ENCODE measurements around the gene AJUBA. TPM values are rescaled to one million over a fixed set of nuclear protein-coding genes. Genes with fewer than 3 reads are reported as not detected.
A peak's percentile ranks its signal among the peaks of the same experiment; 100 is the strongest.

The AJUBA gene
- total and polyA plus RNA-seq, 7 experiments from 2014 or later: 0.49 to 3.2 (median 1.6) TPM

- H3K36me3 Mint-ChIP-seq: peaks cover 7 to 28% (median 22%) of the 10 kb centered on the region in 5 donors
- peaks cover 43 to 79% (median 69%) of the 10 kb centered on the region in 7 donors for H3K4me1 Mint-ChIP-seq
- Histone ChIP-seq H3K27ac (ENCODE audit: low read depth, low read length) (peak overlapping the region; percentile 63), H3K4me1 (ENCODE audit: control insufficient read depth in 2 of 2, insufficient read depth in 2 of 2, low read length in 2 of 2) (peaks cover 0 to 71% of the 10 kb centered on the region in 2 donors), H3K4me3 (ENCODE audit: low read length) (no peak overlapping the region), H3K27me3 (ENCODE audit: control insufficient read depth in 2 of 2, insufficient read depth in 2 of 2, low read length in 2 of 2) (no peaks in the 10 kb centered on the region), H3K36me3 (ENCODE audit: control insufficient read depth in 2 of 3, insufficient read depth in 3 of 3, low read length in 3 of 3) (peaks cover 0 to 16% (median 4%) of the 10 kb centered on the region in 3 experiments), H3K9me3 (ENCODE audit: control insufficient read depth in 2 of 3, low read length in 3 of 3) (no peaks in the 10 kb centered on the region)
- ChIA-PET CTCF (interaction anchor here (1.0 to 1.5 kb wide), 6 partner anchors 10 to 51 kb away, joined by 3 to 10 read pairs (median 4); no protein-coding TSS in a partner anchor), POLR2A (interaction anchor here (0.6 to 6.3 kb wide), 4 partner anchors 9 to 45 kb away, joined by 4 to 79 read pairs (median 42); partner anchors contain the start of gene PSMB5)
- H3K9me3 Mint-ChIP-seq: peaks cover 0 to 2% (median 0%) of the 10 kb centered on the region in 11 donors
- peak overlapping the region in 8 of 9 donors; percentile 86 to 100 (median 92) for H3K27ac Mint-ChIP-seq
- peak overlapping the region in 7 of 10 donors; percentile 29 to 96 (median 74) for H3K4me3 Mint-ChIP-seq
- DNase-seq: no peak
- ATAC-seq: no peak
- intact Hi-C loops (cut with micrococcal nuclease): loop anchor here in 1 of 2 donors (1.0 to 5.0 kb wide), 2 partner anchors 12 to 34 kb away; partner anchors contain the start of gene CDH24
- H3K27me3 Mint-ChIP-seq: no peaks in the 10 kb centered on the region
Observed at GRCh38 chr14:23023795-23024152, 41.4 kb upstream of the AJUBA start.

GRCh38 chr14:23023022-23023794 lies 40.9 kb upstream of the AJUBA start:
- intact Hi-C loops (cut with micrococcal nuclease): loop anchor here in 1 of 2 donors (1.0 to 5.0 kb wide), 2 partner anchors 12 to 34 kb away; partner anchors contain the start of gene CDH24
- Mint-ChIP-seq H3K27me3 (no peaks in the 10 kb centered on the region), H3K4me1 (peaks cover 41 to 75% (median 65%) of the 10 kb centered on the region in 7 donors), H3K9me3 (peaks cover 0 to 2% (median 0%) of the 10 kb centered on the region in 11 donors), H3K27ac (peak overlapping the region; percentile 1 to 100 (median 91)), H3K4me3 (peak overlapping the region in 9 of 10 donors; percentile 66 to 96 (median 85)), H3K36me3 (peaks cover 7 to 24% (median 19%) of the 10 kb centered on the region in 5 donors)
- Histone ChIP-seq H3K4me3 (ENCODE audit: low read length) (peak overlapping the region; percentile 13), H3K27me3 (ENCODE audit: control insufficient read depth in 2 of 2, insufficient read depth in 2 of 2, low read length in 2 of 2) (no peaks in the 10 kb centered on the region), H3K36me3 (ENCODE audit: control insufficient read depth in 2 of 3, insufficient read depth in 3 of 3, low read length in 3 of 3) (peaks cover 0 to 16% (median 4%) of the 10 kb centered on the region in 3 experiments), H3K9me3 (ENCODE audit: control insufficient read depth in 2 of 3, low read length in 3 of 3) (no peaks in the 10 kb centered on the region), H3K4me1 (ENCODE audit: control insufficient read depth in 2 of 2, insufficient read depth in 2 of 2, low read length in 2 of 2) (peaks cover 0 to 66% of the 10 kb centered on the region in 2 donors), H3K27ac (ENCODE audit: low read depth, low read length) (peak overlapping the region; percentile 63)
- ChIA-PET POLR2A (interaction anchor here (1.8 to 6.3 kb wide), 4 partner anchors 10 to 28 kb away, joined by 5 to 79 read pairs (median 42); partner anchors contain the start of gene PSMB5), CTCF (interaction anchor here (0.5 to 1.5 kb wide), 8 partner anchors 10 to 1510 kb away, joined by 3 to 10 read pairs (median 4); no protein-coding TSS in a partner anchor)
- peak in 5 of 9 donors; percentile 20 to 44 (median 29) for DNase-seq
- ATAC-seq: peak; percentile 49

- intact Hi-C loops (cut with micrococcal nuclease): loop anchor here in 1 of 2 donors (1.0 to 5.0 kb wide), 2 partner anchors 7 to 35 kb away; partner anchors contain the start of gene CDH24
- CTCF ChIA-PET: interaction anchor here (0.5 to 1.2 kb wide), 5 partner anchors 15 to 507 kb away, joined by 3 to 5 read pairs (median 3); no protein-coding TSS in a partner anchor
- H3K4me1 ChIP-seq (ENCODE audit: control insufficient read depth in 2 of 2, insufficient read depth in 2 of 2, low read length in 2 of 2): peaks cover 0 to 59% of the 10 kb centered on the region in 2 donors
- Mint-ChIP-seq H3K4me1 (peaks cover 34 to 74% (median 60%) of the 10 kb centered on the region in 7 donors), H3K9me3 (no peaks in the 10 kb centered on the region), H3K36me3 (peaks cover 7 to 18% (median 16%) of the 10 kb centered on the region in 5 donors), H3K4me3 (peak overlapping the region in 9 of 10 donors; percentile 79 to 99 (median 88)), H3K27ac (peak overlapping the region in 8 of 9 donors; percentile 86 to 100 (median 92)), H3K27me3 (no peaks in the 10 kb centered on the region)
- H3K4me3 ChIP-seq (ENCODE audit: low read length): peak overlapping the region; percentile 24
- no peaks in the 10 kb centered on the region for H3K27me3 ChIP-seq (ENCODE audit: control insufficient read depth in 2 of 2, insufficient read depth in 2 of 2, low read length in 2 of 2)
- DNase-seq: no peak
- no peak for ATAC-seq
- peak overlapping the region; percentile 63 for H3K27ac ChIP-seq (ENCODE audit: low read depth, low read length)
- H3K36me3 ChIP-seq (ENCODE audit: control insufficient read depth in 2 of 3, insufficient read depth in 3 of 3, low read length in 3 of 3): peaks cover 0 to 16% (median 4%) of the 10 kb centered on the region in 3 experiments
- H3K9me3 ChIP-seq (ENCODE audit: control insufficient read depth in 2 of 3, low read length in 3 of 3): no peaks in the 10 kb centered on the region
- POLR2A ChIA-PET: interaction anchor here (0.5 to 6.3 kb wide), 9 partner anchors 9 to 273 kb away, joined by 3 to 79 read pairs (median 4); partner anchors contain the start of genes AJUBA and PSMB5
Observed at GRCh38 chr14:23021889-23022442, 39.6 kb upstream of the AJUBA start.

- peak overlapping the region in 8 of 9 donors; percentile 86 to 100 (median 92) for H3K27ac Mint-ChIP-seq
- H3K9me3 ChIP-seq (ENCODE audit: control insufficient read depth in 2 of 3, low read length in 3 of 3): no peaks in the 10 kb centered on the region
- intact Hi-C loops (cut with micrococcal nuclease): loop anchor here in 1 of 2 donors (1.0 to 5.0 kb wide), 2 partner anchors 8 to 36 kb away; partner anchors contain the start of gene CDH24
- peaks cover 0 to 59% of the 10 kb centered on the region in 2 donors for H3K4me1 ChIP-seq (ENCODE audit: control insufficient read depth in 2 of 2, insufficient read depth in 2 of 2, low read length in 2 of 2)
- peak overlapping the region; percentile 7 to 99 (median 87) for H3K4me3 Mint-ChIP-seq
- H3K27me3 ChIP-seq (ENCODE audit: control insufficient read depth in 2 of 2, insufficient read depth in 2 of 2, low read length in 2 of 2): no peaks in the 10 kb centered on the region
- H3K4me3 ChIP-seq (ENCODE audit: low read length): peak overlapping the region; percentile 24
- H3K4me1 Mint-ChIP-seq: peaks cover 34 to 75% (median 60%) of the 10 kb centered on the region in 7 donors
- ATAC-seq (no peak), DNase-seq (no peak)
- H3K9me3 Mint-ChIP-seq: no peaks in the 10 kb centered on the region
- peaks cover 7 to 18% (median 16%) of the 10 kb centered on the region in 5 donors for H3K36me3 Mint-ChIP-seq
- peak overlapping the region; percentile 63 for H3K27ac ChIP-seq (ENCODE audit: low read depth, low read length)
- ChIA-PET POLR2A (interaction anchor here (0.9 to 6.3 kb wide), 10 partner anchors 8 to 274 kb away, joined by 3 to 79 read pairs (median 4); partner anchors contain the start of genes AJUBA and PSMB5), CTCF (interaction anchor here (1.0 to 1.8 kb wide), 8 partner anchors 14 to 56 kb away, joined by 3 to 10 read pairs (median 5); no protein-coding TSS in a partner anchor)
- H3K27me3 Mint-ChIP-seq: no peaks in the 10 kb centered on the region
- H3K36me3 ChIP-seq (ENCODE audit: control insufficient read depth in 2 of 3, insufficient read depth in 3 of 3, low read length in 3 of 3): peaks cover 0 to 16% (median 4%) of the 10 kb centered on the region in 3 experiments
Observed at GRCh38 chr14:23021434-23021833, 39.1 kb upstream of the AJUBA start.

DNA sequence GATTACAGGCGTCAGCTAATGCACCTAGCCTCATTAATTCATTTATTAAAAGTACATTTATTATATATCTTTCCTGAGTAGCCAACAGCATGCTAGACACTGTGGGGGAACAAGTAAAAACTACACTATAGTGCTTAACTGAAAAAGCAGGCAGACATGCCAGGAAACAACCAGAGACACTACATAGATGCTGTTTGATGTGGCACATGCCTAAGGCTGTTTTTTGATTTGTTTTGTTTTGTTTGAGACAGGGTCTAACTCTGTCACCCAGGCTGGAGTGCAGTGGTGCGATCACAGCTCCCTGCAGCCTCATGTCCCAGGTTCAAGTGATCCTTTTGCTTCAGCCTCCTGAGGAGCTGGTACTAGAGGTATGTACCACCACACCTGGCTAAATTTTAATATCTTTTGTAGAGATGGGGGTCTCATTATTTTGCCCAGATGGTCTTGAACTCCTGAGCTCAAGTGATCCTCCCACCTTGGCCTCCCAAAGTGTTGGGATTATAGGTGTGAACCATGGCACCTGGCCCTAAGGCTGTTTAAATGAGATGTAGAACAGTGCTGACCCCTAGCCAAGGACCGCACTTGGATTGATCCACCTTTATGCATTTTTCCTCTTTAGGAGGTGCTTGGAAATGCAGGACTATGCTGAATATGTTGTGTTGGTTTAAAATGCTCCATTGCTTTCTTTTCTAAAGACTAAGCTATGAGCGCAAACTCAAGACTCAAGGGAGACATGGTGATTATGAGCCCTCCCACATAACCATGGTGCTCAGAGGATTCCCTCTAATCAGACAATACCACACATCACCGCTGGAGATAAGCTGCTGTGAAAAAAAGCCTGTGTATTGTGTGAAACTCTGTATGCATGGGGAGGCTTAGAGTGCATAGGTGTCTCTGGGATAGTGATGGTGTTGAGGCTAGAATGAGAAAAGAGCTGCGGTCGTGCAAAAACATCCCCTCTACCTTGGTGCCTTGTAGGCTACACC lies 38.1 kb upstream of the AJUBA start:
- peak overlapping the region; percentile 36 to 99 (median 87) for H3K4me3 Mint-ChIP-seq
- peaks cover 2 to 12% (median 8%) of the 10 kb centered on the region in 5 donors for H3K36me3 Mint-ChIP-seq
- Histone ChIP-seq H3K4me3 (ENCODE audit: low read length) (peak overlapping the region; percentile 24), H3K27ac (ENCODE audit: low read depth, low read length) (peak overlapping the region; percentile 63), H3K4me1 (ENCODE audit: control insufficient read depth in 2 of 2, insufficient read depth in 2 of 2, low read length in 2 of 2) (peaks cover 0 to 55% of the 10 kb centered on the region in 2 donors), H3K36me3 (ENCODE audit: control insufficient read depth in 2 of 3, insufficient read depth in 3 of 3, low read length in 3 of 3) (peaks cover 0 to 6% (median 0%) of the 10 kb centered on the region in 3 experiments), H3K9me3 (ENCODE audit: control insufficient read depth in 2 of 3, low read length in 3 of 3) (no peaks in the 10 kb centered on the region), H3K27me3 (ENCODE audit: control insufficient read depth in 2 of 2, insufficient read depth in 2 of 2, low read length in 2 of 2) (no peaks in the 10 kb centered on the region)
- CTCF ChIA-PET: interaction anchor here (0.6 to 1.8 kb wide), 9 partner anchors 12 to 546 kb away, joined by 3 to 10 read pairs (median 3); no protein-coding TSS in a partner anchor
- H3K27me3 Mint-ChIP-seq: no peaks in the 10 kb centered on the region
- H3K27ac Mint-ChIP-seq: peak overlapping the region; percentile 34 to 100 (median 91)
- intact Hi-C loops (cut with micrococcal nuclease): loop anchor here in 1 of 2 donors (1.0 to 5.0 kb wide), 3 partner anchors 9 to 37 kb away; partner anchors contain the start of gene CDH24
- ATAC-seq (peak; percentile 86), DNase-seq (peak in 6 of 9 donors; percentile 32 to 64 (median 49))
- peaks cover 36 to 71% (median 62%) of the 10 kb centered on the region in 7 donors for H3K4me1 Mint-ChIP-seq
- no peaks in the 10 kb centered on the region for H3K9me3 Mint-ChIP-seq
- POLR2A ChIA-PET: interaction anchor here (0.6 to 6.3 kb wide), 7 partner anchors 8 to 41 kb away, joined by 3 to 79 read pairs (median 8); partner anchors contain the start of gene PSMB5

All from naive thymus-derived CD4-positive, alpha-beta T cell (primary cell).